MV-4-11 (cell line): ENCODE results near the gene TPCN2.

Experiments
- DNase-seq: peaks from one replicate; lab custom pipeline; 2025; lab: John Stamatoyannopoulos, UW

The TPCN2 gene

GRCh38 chr11:69058511-69059270 lies 10.0 kb downstream of the TPCN2 start:
- DNase-seq, result no peak

DNA sequence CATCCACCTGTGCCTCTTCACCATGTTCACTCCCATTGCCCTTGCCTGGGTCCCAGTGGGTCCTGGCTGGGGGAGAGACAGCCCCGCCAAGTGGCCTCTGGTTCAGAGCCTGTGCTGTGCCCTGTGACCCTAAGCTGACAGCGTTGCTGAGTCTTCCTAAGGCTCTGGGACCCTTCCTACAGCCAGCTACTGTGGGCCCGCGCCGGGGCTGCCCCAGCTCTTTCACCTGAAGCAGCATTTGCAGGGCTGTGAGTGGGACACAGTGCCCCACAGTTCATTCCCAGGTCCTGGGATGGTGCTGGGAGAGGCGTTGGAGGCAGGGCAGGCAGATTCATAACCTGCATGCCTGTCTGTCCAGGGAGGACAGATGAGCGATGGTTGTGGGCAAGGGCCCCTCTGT lies 10.7 kb downstream of the TPCN2 start:
- DNase-seq, result no peak

GRCh38 chr11:69059985-69060384 lies 11.3 kb downstream of the TPCN2 start:
- DNase-seq, result no peak

DNA sequence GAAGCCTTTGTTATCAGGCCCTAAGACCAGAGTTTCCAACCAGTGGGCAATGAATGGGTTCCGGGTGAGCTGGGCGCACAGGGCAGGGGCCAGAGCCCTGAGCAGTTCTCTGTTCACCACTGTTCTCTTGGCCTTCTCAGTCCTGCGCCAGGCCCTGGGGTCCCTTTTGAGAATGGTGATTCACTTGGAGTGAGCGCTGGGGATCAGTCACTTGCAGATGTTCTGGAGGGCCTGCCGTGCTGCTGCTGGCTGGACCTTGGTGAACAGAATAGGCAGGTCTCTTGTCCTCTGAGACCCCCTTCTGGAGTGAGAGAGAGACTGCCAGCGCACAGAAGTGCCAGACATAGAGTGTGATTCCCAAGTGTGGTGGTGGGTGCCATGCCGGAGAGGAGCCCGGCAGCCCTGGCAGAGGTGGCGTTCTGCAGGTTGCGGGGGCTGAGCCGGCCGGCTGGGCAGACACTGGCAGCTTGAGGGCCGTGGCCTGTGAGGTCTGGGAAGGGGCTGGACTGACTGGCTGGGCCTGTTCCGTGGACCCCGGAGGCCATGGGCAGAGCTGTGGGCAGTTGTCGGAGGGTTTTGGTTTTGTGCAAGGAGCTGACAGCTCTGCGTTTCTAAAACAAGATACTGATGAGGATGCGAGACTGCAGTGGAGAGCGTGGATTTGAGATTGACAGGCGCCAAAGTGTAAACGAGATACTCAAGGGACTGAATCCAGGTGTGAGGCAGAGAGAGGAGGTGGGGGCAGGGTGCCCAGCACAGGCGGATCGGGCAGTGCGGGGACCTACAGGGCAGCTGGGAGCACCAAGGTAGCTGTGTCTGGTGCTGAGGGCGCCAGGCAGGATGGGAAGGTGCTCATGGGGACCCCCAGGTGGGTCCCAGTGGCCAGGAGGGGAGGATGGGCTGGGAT lies 12.3 kb downstream of the TPCN2 start:
- DNase-seq, result no peak

- DNase-seq, result no peak
These were observed 13.0 kb downstream of the TPCN2 start for GRCh38 chr11:69061713-69062053.

DNA sequence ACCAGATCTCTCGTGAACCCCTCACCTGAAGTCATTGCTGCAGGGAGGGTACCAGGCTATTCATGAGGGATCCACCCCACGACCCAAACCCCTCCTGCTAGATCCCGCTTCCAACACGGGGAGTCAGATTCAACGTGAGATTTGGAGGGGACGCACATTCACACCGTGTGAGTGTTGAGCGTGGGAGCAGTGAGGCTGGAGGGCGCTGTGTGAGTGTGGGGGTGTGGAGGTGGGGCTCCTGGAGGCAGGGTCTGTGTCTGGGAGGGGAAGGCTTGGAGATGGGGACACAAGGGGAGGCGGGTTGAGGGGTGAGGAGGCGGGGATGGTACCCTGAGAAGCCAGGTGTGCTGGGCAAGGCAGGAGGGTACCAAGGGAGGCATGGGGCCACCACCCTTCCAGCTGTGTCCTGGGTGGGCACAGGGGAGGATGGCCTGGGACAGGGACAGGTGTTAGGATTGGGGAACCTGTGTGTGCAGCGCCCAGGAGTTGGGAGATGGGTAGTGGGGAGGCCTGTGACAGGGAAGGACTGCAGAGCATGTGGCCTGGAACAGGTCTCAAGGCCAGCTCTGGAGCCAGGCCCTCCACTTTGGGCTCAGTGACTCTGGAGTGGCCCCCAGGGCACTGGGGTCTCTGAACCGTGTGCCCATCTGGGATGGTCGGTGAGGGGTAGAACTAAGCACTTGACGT lies 13.6 kb downstream of the TPCN2 start:
- no peak for DNase-seq

DNA sequence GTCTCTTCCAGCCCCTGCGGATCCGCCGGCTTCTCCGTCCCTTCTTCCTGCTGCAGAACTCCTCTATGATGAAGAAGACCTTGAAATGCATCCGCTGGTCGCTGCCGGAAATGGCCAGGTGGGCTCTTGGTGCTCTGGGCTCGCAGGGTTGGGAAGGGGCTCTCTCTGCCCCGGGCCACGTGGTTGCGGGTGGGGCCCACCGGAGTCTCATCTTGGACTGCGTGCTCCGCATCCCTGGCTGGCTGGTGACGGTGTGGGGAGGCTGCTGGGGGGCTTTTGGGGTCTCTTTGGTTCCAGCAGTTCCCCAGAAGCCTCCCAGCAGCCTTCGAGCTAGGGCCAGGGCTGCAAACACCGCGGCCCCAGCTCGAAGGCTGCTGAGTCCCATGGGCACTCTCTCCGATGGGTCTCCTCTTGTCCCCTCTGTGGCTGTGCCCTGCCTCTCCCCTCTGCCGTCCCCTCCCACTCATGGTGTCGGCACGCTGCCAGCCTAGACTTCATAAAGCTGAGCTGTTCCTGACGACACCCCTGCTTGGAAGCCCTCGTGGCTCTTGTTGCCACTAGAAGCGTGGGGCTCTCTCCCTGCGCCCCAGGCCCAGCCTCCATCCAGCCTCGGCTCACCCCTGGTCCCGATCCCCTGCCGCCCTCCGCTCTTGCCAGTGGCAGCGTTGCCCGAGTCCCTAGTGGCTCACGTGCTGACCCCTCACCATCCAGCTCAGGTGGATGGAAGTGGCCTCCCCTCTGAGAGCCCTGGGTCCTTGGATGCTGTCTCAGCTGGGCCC lies 14.3 kb downstream of the TPCN2 start:
- DNase-seq, result no peak

DNA sequence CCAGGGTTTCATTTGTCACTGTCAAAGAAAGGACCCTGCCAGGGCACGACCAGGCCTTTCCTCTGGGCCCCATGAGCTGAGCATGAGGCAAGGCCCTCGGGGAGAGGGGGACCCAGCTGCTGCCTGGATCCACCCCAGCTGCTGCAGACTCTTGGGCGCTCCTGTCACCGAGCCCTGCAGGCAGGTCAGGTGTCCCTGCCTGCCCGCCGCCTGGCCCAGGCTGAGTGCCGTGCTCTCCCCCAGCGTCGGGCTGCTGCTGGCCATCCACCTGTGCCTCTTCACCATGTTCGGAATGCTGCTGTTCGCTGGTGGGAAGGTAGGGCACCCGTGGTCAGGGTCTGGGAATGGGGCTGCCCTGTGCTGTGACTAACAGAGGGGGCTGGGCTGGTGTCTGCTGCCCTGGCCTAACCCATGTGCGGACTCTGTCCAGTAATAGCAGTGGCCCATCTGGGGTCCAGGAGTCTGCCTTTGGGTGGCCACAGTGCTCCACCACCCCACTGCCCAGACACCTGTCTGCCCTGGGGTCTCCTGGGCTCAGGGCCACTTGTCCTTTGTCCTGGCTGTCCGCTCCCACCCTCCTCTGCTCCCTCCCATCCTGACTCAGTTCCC lies 15.0 kb downstream of the TPCN2 start:
- no peak for DNase-seq

GRCh38 chr11:69064394-69064957 lies 15.7 kb downstream of the TPCN2 start:
- no peak for DNase-seq

DNA sequence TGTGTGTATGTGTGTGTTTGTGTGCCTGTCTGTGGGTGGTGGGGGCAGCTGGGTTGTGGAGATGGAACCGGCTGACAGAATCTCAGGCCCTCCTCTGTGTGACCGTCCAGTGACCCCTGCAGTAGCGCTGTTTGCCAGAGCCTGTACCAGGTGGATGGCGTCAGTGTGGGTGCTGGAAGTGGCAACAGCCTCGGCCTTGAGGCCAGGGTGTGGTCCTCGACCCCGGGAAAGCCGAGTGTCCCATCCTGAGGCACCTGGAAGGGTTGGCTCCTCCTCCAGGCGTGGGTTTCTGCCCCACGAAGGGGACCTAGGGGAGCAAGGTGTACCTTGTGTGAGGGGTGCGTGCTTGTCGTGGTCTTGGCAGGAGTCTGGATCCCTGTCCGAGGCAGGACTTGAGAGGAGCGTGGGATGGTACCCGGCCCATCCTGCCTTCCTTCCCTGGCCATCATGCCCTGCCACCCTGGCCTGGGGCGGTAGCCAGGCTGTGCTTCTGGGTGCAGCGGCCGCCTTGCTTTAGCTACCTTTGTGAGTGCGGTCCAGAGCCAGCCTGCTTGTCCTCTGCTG lies 16.5 kb downstream of the TPCN2 start:
- DNase-seq, result no peak

- DNase-seq, result no peak
These were observed 17.7 kb downstream of the TPCN2 start for GRCh38 chr11:69066122-69067112.

DNA sequence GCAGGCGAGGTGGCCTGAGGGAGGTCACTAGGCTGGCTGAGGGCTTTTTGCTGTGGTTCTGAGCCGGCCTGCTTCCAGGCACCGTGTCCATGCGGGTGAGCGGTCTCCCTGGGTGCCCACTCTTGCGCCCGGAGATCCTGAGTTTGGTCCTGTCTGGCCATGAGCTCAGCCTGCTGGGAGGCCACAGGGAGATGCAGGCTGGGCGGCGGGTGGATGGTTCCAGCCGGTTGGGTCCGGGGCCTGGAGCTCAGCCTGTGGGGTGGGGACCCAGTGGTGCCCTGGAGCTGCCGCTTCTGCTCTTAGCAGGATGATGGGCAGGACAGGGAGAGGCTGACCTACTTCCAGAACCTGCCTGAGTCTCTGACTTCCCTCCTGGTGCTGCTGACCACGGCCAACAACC lies 18.5 kb downstream of the TPCN2 start:
- no peak for DNase-seq

GRCh38 chr11:69071086-69071800 lies 22.5 kb downstream of the TPCN2 start:
- no peak for DNase-seq

GRCh38 chr11:69071956-69072355 lies 23.2 kb downstream of the TPCN2 start:
- no peak for DNase-seq

GRCh38 chr11:69073469-69073868 lies 24.7 kb downstream of the TPCN2 start:
- DNase-seq, result no peak

DNA sequence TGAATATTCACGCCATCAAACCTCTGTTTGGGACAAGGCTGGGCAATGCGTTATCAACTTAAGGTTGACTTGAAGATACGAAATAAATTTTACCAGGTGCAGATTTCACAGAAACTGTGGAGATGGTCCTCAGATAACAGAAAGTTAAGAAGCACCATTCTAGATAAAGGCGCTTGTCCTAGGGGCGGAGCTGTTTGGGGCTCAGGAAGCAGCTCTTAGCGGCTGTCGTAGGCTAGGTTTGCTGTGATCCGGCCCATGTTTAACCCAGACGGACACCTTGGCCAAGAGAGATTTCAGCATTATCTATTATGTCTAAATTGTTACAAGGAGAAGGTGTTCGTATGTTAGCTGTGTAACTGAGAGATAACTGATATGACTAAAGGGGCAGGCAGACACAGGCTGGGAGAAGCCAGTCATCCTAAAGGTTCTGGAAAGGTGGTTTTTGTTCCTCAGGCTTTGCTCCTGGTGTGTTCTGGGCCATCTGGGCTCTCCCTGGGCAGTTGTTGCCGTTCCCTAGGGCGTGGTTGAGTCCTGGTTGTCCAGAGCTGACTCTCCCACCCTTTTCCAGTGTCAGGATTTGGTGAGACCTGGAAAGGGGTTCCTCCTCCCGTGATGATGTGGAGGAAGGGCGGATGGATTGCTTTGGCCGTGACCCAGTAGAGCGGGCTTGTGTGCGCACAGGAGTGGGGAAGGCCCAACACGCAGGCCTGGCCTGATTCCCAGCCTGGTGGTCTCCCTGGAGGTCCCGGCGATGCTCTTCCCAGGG lies 25.8 kb downstream of the TPCN2 start:
- DNase-seq, result no peak

GRCh38 chr11:69075421-69076128 lies 26.8 kb downstream of the TPCN2 start:
- no peak for DNase-seq
